KOPT-K1 (cell line): ENCODE data around the gene GRN.

ENCODE experiments used
- H3K27ac ChIP-seq: fragments of 200-600 bp; sonication (generic); 2 replicates; pipeline ENCODE4 v1.5.1; 2016; ENCODE audit warnings: antibody characterized with exemption, mild to moderate bottlenecking, low read depth, low read length; ENCODE audit not compliant: poor library complexity, severe bottlenecking
- H3K36me3 ChIP-seq: fragments of 200-600 bp; sonication (generic); 2 replicates; pipeline ENCODE4 v1.5.1; 2017; ENCODE audit warnings: antibody characterized with exemption, mild to moderate bottlenecking, low read length, moderate library complexity; ENCODE audit not compliant: insufficient read depth
- H3K9me3 ChIP-seq: fragments of 200-600 bp; sonication (generic); 2 replicates; pipeline ENCODE4 v1.5.1; 2017; ENCODE audit warnings: antibody characterized with exemption, low read length, mild to moderate bottlenecking; ENCODE audit not compliant: insufficient read depth, poor library complexity, severe bottlenecking

Gene GRN

DNA sequence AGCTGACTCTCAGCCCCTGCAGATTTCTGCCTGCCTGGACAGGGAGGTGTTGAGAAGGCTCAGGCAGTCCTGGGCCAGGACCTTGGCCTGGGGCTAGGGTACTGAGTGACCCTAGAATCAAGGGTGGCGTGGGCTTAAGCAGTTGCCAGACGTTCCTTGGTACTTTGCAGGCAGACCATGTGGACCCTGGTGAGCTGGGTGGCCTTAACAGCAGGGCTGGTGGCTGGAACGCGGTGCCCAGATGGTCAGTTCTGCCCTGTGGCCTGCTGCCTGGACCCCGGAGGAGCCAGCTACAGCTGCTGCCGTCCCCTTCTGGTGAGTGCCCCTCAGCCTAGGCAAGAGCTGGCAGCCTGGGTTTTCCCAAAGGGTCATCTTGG, 3.9 kb downstream of the GRN start:
- no peaks in the 10 kb centered on the region for H3K36me3 ChIP-seq
- H3K9me3 ChIP-seq, result no peaks in the 10 kb centered on the region
- no peak overlapping the region for H3K27ac ChIP-seq

GRCh38 chr17:44349553-44350070, 4.5 kb downstream of the GRN start:
- no peak overlapping the region for H3K27ac ChIP-seq
- H3K9me3 ChIP-seq, result no peaks in the 10 kb centered on the region
- H3K36me3 ChIP-seq, result no peaks in the 10 kb centered on the region

GRCh38 chr17:44350733-44351226, 5.7 kb downstream of the GRN start:
- no peak overlapping the region for H3K27ac ChIP-seq
- H3K9me3 ChIP-seq, result no peaks in the 10 kb centered on the region
- no peaks in the 10 kb centered on the region for H3K36me3 ChIP-seq

DNA sequence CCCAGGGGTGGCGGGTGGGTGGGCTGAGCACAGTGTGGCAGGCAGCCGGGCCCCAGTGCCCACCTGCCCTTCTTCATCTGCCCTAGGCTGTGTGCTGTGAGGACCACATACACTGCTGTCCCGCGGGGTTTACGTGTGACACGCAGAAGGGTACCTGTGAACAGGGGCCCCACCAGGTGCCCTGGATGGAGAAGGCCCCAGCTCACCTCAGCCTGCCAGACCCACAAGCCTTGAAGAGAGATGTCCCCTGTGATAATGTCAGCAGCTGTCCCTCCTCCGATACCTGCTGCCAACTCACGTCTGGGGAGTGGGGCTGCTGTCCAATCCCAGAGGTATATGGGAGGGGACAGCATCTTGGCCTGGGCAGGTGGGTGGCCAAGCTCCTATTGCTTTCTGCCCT, 6.4 kb downstream of the GRN start:
- H3K36me3 ChIP-seq, result no peaks in the 10 kb centered on the region
- no peak overlapping the region for H3K27ac ChIP-seq
- no peaks in the 10 kb centered on the region for H3K9me3 ChIP-seq

- Histone ChIP-seq H3K36me3 (no peaks in the 10 kb centered on the region), H3K27ac (no peak overlapping the region), H3K9me3 (no peaks in the 10 kb centered on the region)
Observed at GRCh38 chr17:44351961-44352827, 7.1 kb downstream of the GRN start.

DNA sequence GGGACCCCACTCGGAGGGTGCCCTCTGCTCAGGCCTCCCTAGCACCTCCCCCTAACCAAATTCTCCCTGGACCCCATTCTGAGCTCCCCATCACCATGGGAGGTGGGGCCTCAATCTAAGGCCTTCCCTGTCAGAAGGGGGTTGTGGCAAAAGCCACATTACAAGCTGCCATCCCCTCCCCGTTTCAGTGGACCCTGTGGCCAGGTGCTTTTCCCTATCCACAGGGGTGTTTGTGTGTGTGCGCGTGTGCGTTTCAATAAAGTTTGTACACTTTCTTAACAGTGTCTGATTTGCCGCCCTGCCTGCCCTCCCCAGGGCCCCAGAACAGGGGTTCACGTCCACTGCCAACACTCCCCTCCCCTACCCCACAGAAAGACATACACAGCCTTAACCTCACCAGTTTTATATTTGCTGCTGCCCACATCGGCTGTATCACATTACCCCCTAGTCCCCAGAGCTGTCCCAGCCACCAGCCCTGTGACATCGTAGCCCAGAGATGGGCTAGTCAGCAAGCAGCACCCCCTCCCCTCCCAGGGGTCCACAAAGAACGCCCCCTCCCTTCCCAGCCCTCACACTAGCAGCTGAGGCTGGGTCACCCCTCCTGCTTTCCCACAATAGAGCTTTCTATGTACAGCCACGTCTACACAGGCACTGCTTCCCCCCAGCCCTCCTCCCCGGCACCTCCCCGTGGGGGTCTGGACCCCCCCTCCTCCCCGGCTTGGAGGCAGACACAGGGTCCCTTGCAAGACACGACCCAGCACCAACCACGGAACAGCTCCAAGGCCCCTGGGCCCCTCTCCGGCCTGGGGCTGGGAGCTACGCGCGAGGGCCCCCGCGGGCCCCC, 7.9 kb downstream of the GRN start:
- Histone ChIP-seq H3K27ac (no peak overlapping the region), H3K36me3 (no peaks in the 10 kb centered on the region), H3K9me3 (no peaks in the 10 kb centered on the region)

DNA sequence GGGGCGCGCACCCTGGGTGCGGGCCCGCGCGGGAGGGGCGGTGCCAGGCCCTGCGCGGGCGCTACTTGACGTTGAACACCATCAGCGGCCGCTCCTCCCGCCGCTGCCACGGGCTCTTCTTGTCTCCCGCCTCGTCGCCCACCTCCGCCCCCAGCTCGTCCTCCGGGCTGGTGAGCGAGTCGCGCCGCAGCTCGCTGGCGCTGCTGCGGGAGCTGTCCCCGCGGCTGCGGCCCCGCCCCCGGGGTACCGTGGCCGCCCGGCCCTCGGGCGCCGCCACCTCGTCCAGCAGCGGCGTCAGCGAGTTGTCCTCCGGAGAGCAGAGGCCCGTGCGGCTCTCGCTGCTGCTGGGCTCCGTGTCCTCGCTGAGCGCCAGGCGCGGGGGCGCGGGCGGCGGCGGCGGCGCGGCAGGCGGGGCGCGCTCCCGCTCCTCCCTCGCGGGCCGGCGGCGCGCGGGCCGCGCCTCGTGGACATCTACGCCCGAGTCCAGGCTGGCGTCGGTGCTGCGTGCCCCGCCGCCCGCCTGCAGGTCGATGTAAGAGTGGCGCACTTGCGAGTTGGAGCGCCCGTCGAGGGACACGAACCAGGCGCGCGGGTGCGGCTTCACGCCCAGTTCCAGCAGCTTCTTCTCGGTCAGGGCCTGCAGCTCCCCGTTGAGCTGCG, 8.7 kb downstream of the GRN start:
- Histone ChIP-seq H3K27ac (no peak overlapping the region), H3K9me3 (no peaks in the 10 kb centered on the region), H3K36me3 (no peaks in the 10 kb centered on the region)

DNA sequence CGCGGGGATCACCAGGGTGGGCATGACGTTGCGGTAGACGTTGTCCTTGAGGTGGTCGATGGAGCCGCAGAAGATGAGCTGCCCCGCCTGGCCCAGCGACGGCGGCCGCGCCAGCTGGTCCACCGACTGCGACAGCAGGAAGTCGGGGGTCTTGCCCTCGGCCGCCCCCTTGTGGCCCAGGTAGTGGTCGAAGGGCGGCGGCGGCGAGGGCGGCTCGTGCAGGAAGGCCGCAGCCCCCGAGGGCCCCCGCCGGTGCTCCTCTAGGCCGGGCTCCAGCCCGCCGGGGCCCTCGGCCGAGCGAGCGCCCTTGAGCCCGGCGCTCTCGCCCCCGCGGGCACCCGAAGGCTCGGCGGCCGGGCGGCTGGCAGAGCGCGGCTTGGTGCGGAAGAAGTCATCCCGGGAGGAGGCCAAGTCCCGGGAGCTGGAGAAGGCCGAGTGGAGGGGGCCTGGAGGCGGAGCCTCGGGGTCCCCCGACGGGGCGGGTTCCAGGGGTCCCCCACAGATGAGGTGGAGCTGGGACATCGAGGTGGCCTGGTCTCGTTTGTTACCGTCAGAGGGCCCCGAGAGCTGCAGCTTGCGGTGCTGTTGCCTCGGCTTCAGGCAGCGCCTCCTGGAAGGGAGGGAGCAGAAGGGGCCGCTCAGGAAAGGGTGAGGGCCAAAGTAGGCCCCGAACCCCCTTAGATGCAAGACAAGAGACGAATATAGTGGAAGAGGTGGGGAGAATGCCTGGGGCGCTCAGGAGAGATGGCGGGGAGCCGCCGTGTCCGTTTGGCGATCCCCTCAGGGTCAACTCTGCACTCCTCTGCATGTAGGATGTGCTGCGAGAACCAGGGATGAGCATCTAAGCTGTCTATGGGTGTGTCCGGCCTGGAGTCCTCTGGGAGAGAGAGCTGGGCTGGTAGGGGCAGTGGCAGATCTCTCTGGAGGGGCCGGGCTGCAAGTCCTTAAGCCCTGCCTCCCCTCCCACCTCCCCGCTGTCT, 9.8 kb downstream of the GRN start:
- H3K36me3 ChIP-seq, result no peaks in the 10 kb centered on the region

DNA sequence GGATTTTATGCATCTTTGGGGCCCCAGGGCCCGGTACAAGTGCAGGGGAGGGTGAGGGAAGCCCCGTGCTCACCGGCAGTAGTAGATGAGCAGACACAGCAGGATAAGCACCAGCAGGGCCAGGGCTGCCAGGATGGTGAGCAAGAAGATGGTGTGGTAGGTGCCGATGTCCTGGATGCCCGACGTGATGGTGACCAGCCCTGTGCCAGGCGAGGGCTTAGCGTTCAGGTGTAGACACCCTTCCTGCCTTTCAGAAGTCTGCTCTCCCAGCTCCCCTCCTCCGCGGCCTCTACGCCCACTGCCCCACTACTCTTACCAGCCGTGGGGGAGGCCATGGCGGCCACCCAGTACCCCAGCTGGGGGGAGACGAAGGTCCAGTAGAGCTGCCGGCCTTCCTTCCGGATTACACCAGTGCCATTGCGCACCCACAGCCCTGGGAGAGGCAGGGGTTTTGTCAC, 10.6 kb downstream of the GRN start:
- Histone ChIP-seq H3K27ac (no peak overlapping the region), H3K36me3 (no peaks in the 10 kb centered on the region), H3K9me3 (no peaks in the 10 kb centered on the region)

More for the DNA sequence above, 9.8 kb downstream of the GRN start:
- no peaks in the 10 kb centered on the region for H3K9me3 ChIP-seq
- H3K27ac ChIP-seq, result no peak overlapping the region

DNA sequence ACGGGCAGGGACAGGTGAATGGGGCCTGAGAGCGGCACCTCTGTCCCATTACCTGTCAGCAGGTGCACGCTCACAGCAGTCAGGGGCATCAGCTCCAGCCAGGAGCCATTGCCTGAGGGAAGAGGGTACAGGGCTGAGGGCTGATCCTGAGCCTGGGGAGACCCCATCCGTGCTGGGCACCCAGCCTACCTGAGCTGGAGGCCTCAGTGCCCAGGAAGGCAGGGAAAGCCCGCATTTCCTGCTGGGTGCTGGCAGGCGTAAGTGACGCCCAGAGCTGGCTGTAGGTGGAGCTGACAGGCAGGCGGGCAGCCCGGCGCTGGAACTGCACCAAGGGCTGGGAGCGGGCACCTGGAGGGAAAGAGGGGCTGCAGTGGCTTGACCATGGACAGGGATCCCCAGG, 11.1 kb downstream of the GRN start:
- no peak overlapping the region for H3K27ac ChIP-seq
- no peaks in the 10 kb centered on the region for H3K9me3 ChIP-seq
- no peaks in the 10 kb centered on the region for H3K36me3 ChIP-seq

DNA sequence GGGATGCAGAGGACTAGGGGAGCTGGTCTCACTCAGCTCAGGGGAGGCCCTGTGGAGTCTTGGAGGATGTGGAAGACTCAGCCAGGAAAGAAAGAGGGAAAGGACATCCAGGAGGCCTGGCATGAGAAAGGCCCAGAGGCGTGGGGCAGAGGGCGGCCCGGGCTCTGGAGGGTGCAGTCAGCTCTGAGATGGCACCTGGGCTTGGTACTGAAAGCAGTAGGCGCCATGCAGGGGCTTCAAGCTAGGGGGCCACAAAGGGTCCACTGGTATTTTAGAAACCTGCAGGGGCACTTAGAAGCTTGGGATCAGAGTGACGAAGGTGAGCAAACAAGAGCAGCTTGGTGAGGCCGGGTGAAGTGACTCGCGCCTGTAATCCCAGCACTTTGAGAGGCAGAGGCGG, 13.0 kb downstream of the GRN start:
- no peaks in the 10 kb centered on the region for H3K36me3 ChIP-seq
- H3K27ac ChIP-seq, result no peak overlapping the region
- no peaks in the 10 kb centered on the region for H3K9me3 ChIP-seq

DNA sequence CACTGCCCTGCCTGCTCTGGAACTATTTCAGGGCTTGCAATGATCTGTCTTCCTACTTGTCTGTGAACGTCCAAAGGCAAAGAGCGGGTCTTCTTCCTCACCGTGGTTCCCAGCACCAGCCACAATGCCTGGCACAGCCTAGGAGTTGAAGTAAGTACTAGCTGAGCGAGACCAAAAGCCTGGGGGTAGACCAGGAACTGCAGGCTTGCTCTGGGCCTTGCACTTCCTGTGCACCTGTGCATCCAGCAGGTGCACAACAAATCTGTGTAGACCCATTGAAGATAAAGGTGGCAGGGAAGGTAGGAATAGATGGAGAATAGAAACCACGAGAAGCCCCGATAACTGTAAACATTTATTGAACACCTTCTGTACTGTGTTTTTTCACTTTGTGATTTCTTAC, 13.9 kb downstream of the GRN start:
- H3K27ac ChIP-seq, result no peak overlapping the region
- no peaks in the 10 kb centered on the region for H3K36me3 ChIP-seq
- no peaks in the 10 kb centered on the region for H3K9me3 ChIP-seq

DNA sequence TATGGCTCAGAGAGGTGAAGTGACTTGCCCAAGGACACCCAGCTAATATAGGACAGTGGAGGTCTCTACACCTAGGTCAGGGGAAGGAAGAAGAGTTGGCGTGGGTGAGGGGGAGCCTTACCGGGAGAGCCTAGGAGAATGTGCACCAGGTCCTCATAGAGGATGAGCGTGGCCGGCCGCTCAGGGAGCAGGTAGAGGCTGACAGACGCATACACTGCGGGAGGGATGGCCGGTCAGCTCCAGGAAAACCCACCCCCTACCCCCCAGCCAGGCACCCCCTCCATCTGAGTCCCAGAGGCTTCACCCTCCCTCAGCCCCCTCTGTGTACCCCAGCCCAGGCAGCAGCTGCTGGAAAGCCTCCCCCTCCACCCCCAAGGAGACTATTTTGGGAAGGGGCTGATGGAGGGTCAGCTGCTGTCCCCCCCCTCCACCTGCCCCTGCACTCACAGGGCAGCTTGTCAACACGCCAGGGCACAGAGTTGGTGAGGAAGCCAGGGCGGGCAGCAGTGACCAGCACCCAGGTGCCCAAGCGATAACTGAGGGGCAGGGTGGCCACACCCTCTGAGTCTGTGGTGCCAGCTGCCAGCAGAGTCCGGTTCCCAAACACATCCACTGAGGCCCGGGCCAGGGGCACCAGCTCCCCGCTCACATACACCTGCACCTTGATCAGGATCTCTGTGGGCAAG, 14.5 kb downstream of the GRN start:
- H3K27ac ChIP-seq, result no peak overlapping the region
- H3K36me3 ChIP-seq, result no peaks in the 10 kb centered on the region
- no peaks in the 10 kb centered on the region for H3K9me3 ChIP-seq
